WERI-Rb-1 (cell line): ENCODE data around the gene P2RY8.
A peak's percentile ranks its signal among the peaks of the same experiment; 100 is the strongest.

ENCODE experiments used
- DNase-seq: peaks from one replicate; pipeline ENCODE4 v3.0.0-alpha.2; 2020
- H3K27ac ChIP-seq: fragments of 250-450 bp; sonication (Bioruptor Pico); 2 replicates; pipeline ENCODE4 v1.5.1; 2020; ENCODE audit warnings: mild to moderate bottlenecking, moderate library complexity
- H3K27me3 ChIP-seq: fragments of 250-450 bp; sonication (Bioruptor Pico); 2 replicates; pipeline ENCODE4 v1.5.1; 2021; ENCODE audit warnings: mild to moderate bottlenecking, low read depth, moderate library complexity; ENCODE audit not compliant: insufficient read depth, severe bottlenecking
- H3K36me3 ChIP-seq: fragments of 250-450 bp; sonication (Bioruptor Pico); 2 replicates; pipeline ENCODE4 v1.5.1; 2020; ENCODE audit warnings: mild to moderate bottlenecking, moderate library complexity
- H3K4me3 ChIP-seq: 2 replicates; pipeline ENCODE4 v1.5.1; 2011; ENCODE audit warnings: low read depth, mild to moderate bottlenecking, control low read depth, low read length
- H3K9me3 ChIP-seq: fragments of 250-450 bp; sonication (Bioruptor Pico); 2 replicates; pipeline ENCODE4 v1.5.1; 2021; ENCODE audit warnings: mild to moderate bottlenecking, moderate library complexity; ENCODE audit not compliant: severe bottlenecking
- TF ChIP-seq, protein P1 (sequence below): IDR thresholded peaks from 2 replicates; pipeline ENCODE4 v1.5.1; 2011; ENCODE audit warnings: low read depth, mild to moderate bottlenecking, control low read depth, inconsistent platforms, low read length

Gene P2RY8, protein sequence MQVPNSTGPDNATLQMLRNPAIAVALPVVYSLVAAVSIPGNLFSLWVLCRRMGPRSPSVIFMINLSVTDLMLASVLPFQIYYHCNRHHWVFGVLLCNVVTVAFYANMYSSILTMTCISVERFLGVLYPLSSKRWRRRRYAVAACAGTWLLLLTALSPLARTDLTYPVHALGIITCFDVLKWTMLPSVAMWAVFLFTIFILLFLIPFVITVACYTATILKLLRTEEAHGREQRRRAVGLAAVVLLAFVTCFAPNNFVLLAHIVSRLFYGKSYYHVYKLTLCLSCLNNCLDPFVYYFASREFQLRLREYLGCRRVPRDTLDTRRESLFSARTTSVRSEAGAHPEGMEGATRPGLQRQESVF

DNA sequence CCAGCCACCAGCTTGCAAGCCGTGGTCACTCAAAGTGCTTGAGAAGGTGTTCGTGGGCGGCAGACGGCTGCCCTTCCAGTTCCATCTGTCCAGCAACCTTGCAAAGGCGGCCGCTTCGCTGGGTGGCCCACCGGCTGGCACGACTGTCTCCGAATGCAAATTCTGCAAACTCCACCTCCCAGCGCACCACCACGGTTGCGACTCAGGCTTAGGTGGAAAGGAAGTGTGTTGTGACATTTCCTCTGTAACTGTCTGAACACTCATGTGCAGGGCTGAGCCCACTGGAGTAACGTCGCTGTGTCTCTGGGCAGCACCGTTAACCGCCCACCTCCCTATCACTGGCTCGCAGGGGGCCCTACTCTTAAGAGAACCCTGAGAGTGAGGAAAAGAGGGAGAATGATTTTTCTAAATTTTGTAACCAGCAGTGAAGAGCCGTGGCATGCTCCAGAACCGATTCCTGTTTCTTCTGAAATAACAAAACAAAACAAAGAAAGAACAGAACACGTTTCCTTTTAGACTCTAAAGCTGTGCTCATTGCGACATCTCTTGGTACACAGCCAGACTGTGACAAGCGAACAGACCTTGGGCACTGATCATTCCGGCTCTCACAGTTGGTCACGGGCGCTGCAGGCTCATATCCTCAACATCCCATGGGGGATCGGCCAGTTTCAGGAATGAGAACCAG is at the start of gene P2RY8:
Gene P2RY8 (minus strand): TSS at position 155 of the 685 bp plus-strand sequence. CDS start 70,627 bp downstream, outside the sequence.
- Histone ChIP-seq H3K4me3 (no peak within 1 kb of the TSS), H3K27ac (no peak within 1 kb of the TSS), H3K9me3 (no peaks in the 10 kb centered on the region), H3K27me3 (no peaks in the 10 kb centered on the region), H3K36me3 (no peaks in the 10 kb centered on the region)
- DNase-seq = no peak
- TF ChIP-seq, protein P1, sequence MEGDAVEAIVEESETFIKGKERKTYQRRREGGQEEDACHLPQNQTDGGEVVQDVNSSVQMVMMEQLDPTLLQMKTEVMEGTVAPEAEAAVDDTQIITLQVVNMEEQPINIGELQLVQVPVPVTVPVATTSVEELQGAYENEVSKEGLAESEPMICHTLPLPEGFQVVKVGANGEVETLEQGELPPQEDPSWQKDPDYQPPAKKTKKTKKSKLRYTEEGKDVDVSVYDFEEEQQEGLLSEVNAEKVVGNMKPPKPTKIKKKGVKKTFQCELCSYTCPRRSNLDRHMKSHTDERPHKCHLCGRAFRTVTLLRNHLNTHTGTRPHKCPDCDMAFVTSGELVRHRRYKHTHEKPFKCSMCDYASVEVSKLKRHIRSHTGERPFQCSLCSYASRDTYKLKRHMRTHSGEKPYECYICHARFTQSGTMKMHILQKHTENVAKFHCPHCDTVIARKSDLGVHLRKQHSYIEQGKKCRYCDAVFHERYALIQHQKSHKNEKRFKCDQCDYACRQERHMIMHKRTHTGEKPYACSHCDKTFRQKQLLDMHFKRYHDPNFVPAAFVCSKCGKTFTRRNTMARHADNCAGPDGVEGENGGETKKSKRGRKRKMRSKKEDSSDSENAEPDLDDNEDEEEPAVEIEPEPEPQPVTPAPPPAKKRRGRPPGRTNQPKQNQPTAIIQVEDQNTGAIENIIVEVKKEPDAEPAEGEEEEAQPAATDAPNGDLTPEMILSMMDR = no peak

DNA sequence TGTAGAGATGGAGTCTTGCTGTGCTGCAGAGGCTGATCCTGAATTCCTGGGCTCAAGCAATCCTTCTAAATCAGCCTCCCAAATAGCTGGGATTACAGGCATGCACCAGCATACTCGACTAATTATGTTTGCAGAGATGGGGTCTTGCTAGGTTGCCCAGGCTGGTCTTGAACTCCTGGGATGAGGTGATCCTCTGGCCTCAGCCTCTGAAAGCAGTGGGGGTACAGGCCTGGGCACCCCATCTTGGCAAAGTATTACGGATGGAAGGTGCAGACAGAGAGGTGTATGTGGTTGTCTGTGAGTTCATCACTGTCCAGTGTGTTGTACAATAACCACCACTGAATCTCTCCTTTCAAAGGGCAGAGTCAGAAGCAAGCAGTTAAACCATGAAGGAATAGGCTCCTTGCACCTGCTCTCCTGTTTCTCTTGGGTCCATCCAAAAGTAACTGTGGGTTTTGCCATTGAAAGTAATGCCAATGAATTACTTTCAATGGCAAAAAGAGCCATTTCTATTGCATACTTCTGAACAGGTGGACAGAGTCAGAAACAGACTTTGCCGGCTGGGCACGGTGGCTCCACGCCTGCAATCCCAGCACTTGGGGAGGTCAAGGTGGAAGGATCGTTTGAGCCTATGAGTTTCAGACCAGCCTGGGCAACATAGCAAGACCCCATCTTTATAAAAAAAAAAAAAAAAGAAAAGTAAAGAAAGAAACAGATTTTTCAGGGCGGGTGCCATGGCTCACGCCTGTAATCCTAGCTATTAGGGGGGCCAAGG is 47.4 kb upstream of the P2RY8 start:
- DNase-seq = no peak
- H3K27me3 ChIP-seq = no peaks in the 10 kb centered on the region
- no peaks in the 10 kb centered on the region for H3K36me3 ChIP-seq
- TF ChIP-seq, protein P1 = no peak
- no peak overlapping the region for H3K4me3 ChIP-seq
- no peaks in the 10 kb centered on the region for H3K9me3 ChIP-seq
- no peak overlapping the region for H3K27ac ChIP-seq

DNA sequence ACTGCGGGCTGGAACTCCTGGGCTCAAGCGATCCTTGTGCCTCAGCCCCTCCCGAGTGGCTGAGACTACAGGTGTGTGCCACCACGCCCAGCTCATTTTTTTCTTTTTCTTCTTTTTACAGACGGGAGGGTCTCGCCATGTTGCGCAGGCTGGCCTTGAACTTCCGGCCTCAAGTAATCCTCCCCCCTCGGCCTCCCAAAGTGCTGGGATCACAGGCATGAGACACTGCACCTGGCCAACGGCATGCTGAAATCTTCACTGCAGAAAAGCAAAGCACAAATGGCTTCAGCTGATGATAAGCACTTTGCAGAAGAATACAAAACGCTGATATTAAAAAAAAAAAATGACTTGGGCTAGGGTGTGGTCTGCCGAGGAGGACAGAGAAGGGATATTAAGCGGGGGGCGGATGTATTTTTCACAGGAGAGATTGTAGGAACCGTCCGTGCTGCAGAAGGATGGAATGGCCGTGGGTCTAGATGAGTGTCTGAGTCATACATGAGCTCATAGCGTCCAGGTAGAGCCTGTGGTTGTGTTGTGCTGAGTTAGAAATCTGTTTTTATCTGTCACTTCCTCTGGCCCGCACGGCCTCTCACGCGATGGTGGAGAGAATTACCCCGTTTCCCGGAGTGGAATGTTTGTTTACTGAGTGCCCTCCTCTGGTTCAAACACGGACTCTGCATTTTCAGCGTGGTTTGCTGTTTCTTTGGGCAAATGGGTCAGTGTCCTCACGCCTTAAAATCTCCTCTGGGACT is 45.9 kb upstream of the P2RY8 start:
- TF ChIP-seq, protein P1 = no peak
- H3K4me3 ChIP-seq = no peak overlapping the region
- DNase-seq = no peak

DNA sequence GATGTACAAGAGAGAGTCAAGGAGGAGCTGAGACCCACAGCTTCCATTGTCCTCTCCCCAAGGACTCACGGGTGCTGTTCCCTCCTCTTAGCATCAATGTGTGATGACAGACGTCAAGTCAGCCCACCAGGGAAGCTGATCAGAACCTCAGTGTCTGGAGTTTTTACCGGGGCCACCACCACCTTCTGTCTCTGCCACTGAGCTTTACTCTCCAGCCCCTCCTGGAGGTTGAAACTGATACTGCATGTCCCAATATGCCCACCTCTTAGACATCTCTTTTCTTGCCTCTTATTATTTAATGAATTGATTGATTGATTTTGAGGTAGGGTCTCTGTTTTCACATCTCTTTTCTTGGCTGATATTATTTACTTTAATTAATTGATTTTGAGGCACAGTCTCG is 44.1 kb upstream of the P2RY8 start:
- TF ChIP-seq, protein P1 = peak; percentile 82
- Histone ChIP-seq H3K27ac (no peak overlapping the region), H3K4me3 (no peak overlapping the region), H3K27me3 (no peaks in the 10 kb centered on the region), H3K36me3 (no peaks in the 10 kb centered on the region), H3K9me3 (no peaks in the 10 kb centered on the region)
- peak; percentile 61 for DNase-seq

More for the DNA sequence above, 45.9 kb upstream of the P2RY8 start:
- H3K27ac ChIP-seq = no peak overlapping the region
- no peaks in the 10 kb centered on the region for H3K9me3 ChIP-seq
- H3K27me3 ChIP-seq = no peaks in the 10 kb centered on the region
- no peaks in the 10 kb centered on the region for H3K36me3 ChIP-seq

DNA sequence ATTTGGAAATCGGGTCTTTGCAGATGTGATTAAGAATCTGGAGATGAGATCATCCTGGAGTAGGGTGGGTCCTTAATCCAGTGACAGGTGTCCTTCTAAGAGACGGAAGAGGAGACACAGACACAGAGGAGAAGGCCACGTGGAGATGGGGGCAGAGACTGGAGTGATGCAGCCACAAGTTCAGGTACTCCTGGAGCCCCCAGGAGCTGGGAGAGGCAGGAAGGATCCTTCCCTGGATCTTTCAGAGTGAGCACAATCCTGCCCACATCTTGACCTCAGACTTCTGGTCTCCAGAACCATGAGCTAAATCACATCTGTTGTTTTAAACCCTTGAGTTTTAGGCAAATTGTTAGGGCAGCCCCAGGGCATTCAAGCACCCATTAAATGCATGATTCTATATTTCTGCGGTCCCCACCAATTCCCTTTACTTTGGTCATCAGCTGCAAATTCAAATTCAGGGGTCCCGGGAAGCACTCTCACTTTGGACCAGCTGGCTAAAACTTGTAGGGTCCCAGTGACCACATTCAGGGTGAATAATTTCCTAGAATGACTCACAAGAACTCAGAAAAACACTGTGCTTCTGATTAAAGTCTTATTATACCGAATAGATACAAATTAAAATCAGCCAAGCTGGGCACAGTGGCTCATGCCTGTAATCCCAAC is 41.7 kb upstream of the P2RY8 start:
- no peak for DNase-seq
- H3K27ac ChIP-seq = no peak overlapping the region
- TF ChIP-seq, protein P1 = no peak

More for the DNA sequence above, 41.7 kb upstream of the P2RY8 start:
- H3K36me3 ChIP-seq = no peaks in the 10 kb centered on the region
- no peaks in the 10 kb centered on the region for H3K27me3 ChIP-seq
- H3K9me3 ChIP-seq = no peaks in the 10 kb centered on the region
- H3K4me3 ChIP-seq = no peak overlapping the region
